ENCODE measurements around the gene CFAP46.

GRCh38 chr10:132781556-132781955 is 160.8 kb downstream of the CFAP46 start:
- TF ChIP-seq CTCF (IDR thresholded peaks at IDR 0.05) (no peak), RFX5 (IDR thresholded peaks at IDR 0.05; ENCODE audit: low read length) (no peak), EP300 (IDR thresholded peaks at IDR 0.05; ENCODE audit: borderline replicate concordance in 1 of 2, low read depth in 1 of 2, low read length in 1 of 2) (no peak), TAF1 (IDR thresholded peaks at IDR 0.05; ENCODE audit: borderline replicate concordance, low read depth, low read length) (no peak), POLR2AphosphoS5 (IDR thresholded peaks at IDR 0.05; ENCODE audit: low read depth, low read length) (no peak), USF2 (IDR thresholded peaks at IDR 0.05; ENCODE audit: borderline replicate concordance, low read depth, low read length) (no peak), EZH2phosphoT487 (IDR thresholded peaks at IDR 0.05; ENCODE audit: borderline replicate concordance, low read depth) (no peak), FOSL2 (IDR thresholded peaks at IDR 0.05; ENCODE audit: borderline replicate concordance, low read depth) (no peak), TCF12 (IDR thresholded peaks at IDR 0.05) (no peak), ZBTB33 (IDR thresholded peaks at IDR 0.05; ENCODE audit: borderline replicate concordance, low read depth) (no peak), FOXJ3 (CRISPR knock-in tag; IDR thresholded peaks at IDR 0.05) (no peak), RCOR1 (IDR thresholded peaks at IDR 0.05; ENCODE audit: low read length) (no peak)
- TF ChIP-seq, protein P1, sequence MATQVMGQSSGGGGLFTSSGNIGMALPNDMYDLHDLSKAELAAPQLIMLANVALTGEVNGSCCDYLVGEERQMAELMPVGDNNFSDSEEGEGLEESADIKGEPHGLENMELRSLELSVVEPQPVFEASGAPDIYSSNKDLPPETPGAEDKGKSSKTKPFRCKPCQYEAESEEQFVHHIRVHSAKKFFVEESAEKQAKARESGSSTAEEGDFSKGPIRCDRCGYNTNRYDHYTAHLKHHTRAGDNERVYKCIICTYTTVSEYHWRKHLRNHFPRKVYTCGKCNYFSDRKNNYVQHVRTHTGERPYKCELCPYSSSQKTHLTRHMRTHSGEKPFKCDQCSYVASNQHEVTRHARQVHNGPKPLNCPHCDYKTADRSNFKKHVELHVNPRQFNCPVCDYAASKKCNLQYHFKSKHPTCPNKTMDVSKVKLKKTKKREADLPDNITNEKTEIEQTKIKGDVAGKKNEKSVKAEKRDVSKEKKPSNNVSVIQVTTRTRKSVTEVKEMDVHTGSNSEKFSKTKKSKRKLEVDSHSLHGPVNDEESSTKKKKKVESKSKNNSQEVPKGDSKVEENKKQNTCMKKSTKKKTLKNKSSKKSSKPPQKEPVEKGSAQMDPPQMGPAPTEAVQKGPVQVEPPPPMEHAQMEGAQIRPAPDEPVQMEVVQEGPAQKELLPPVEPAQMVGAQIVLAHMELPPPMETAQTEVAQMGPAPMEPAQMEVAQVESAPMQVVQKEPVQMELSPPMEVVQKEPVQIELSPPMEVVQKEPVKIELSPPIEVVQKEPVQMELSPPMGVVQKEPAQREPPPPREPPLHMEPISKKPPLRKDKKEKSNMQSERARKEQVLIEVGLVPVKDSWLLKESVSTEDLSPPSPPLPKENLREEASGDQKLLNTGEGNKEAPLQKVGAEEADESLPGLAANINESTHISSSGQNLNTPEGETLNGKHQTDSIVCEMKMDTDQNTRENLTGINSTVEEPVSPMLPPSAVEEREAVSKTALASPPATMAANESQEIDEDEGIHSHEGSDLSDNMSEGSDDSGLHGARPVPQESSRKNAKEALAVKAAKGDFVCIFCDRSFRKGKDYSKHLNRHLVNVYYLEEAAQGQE (IDR thresholded peaks at IDR 0.05; ENCODE audit: low read depth, low read length) = no peak
- TF ChIP-seq, protein P2, sequence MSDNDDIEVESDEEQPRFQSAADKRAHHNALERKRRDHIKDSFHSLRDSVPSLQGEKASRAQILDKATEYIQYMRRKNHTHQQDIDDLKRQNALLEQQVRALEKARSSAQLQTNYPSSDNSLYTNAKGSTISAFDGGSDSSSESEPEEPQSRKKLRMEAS (IDR thresholded peaks at IDR 0.05; ENCODE audit: low read depth) = no peak
